NCI-H2107 (cell line): ENCODE measurements around the gene ADAM33.

Experiments used
- DNase-seq: peaks from one replicate; lab custom pipeline; 2025; lab: John Stamatoyannopoulos, UW

Gene ADAM33

GRCh38 chr20:3645309-3646066 lies 36.3 kb downstream of the ADAM33 start:
- DNase-seq = no peak

DNA sequence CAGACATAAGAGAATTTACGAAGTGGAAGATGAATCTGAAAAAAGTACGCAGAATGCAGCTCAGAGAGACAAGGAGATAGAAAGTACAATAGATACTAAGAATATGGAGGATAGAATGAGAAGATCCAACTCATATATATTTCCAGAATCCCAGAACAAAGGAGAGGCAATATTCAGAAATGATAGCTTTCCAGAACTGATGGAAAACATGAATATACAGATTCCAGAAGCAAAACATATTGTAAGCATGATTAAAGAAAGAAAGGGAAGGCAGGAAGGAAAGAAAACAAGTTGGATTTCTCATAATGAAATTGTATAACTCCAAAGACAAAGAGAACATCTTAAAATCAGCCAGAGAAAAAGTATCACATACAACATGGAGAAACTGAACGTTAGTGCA lies 41.6 kb downstream of the ADAM33 start:
- DNase-seq = no peak

DNA sequence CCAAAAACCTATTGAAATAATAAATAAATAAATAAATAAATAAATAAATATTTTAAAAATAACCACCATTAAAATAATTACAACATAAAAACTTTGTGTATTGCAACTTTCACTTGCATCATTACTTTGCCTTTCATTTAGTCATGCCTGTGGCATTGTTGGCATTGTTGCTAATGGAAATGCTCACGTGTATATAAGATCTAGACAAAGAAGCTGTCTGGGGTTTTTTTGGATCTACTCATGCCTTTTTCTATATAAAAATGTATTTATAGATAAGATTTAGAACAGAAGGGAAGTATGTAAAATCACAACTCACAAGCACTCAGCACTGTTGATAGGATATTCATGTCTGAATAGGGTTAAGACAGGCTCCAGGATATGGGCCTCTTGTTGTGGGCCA lies 46.5 kb downstream of the ADAM33 start:
- no peak for DNase-seq

DNA sequence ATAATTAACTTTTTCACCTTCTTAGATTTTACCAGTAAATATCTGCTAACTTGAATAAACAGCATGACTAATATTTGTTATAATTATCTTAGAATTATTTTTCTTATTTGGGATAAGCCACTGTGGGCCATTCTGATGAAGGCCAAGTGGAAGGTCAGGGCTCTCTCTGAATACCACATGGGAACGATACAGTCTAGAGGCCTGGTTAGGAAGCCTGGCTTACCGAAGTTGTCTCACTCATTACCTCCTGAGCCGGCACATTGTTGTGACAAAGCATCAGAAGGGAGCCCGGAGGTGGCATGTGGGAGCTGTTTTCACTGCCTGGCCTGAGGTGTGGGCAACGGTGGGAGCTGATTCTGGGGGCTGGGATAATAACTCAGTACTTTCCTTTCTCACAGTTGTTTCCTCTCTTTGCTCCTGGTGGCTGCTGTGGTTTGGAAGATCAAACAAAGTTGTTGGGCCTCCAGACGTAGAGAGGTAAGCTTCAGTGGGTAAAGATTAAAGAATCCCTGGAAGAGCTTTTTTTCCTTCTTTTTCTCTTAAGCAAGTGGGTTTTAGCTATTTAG lies 47.8 kb downstream of the ADAM33 start:
- no peak for DNase-seq

DNA sequence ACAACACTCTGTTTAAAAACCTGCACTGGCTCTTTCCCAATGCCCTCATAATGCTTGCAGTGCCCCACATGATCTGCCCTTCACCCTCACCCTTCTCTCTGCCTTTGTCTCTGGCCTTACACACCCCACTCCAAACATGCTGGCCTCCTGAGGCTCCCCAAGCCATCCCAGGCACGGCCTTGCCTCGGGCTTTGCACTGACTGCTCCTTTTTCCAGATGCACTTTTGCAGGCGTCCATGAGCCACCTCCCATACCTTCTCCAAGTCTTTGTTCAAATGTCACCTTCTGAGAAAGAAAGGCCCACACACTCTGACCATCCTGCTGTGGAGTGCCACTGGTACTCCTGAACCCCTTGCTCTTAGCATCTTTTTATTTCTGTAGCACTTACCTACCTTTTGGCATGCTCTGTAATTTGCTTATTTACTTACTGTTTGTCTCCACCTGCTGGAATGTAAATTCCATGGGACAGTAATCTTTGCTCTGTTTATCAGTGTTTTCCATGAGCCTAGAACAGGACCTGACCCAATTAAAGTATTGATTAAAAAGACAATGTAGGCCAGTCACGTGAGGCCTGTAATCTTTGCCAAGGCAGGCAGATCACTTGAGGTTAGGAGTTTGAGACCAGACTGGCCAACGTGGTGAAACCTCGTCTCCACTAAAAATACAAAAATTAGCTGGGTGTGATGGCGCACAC lies 49.4 kb downstream of the ADAM33 start:
- DNase-seq = no peak

GRCh38 chr20:3631534-3631933 lies 50.3 kb downstream of the ADAM33 start:
- DNase-seq = no peak

DNA sequence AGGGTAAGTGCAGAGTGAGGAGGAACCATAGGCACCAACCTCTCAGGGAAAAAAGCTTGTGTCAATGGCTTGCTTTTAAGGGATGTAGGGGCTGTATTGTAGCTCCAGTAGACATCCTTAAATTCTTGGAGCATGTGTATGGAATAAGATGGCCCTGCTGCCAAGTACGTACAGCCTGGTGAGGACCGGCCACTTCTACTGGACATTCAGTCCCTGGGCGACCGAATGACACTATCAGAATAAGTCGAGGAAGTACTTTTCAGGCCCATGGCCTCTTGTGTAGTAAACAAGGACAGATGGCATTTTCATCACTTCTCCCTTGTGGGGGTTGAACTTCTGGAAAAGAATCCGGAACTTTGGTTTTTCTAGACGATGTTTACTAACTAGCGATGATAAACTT lies 51.4 kb downstream of the ADAM33 start:
- no peak for DNase-seq

DNA sequence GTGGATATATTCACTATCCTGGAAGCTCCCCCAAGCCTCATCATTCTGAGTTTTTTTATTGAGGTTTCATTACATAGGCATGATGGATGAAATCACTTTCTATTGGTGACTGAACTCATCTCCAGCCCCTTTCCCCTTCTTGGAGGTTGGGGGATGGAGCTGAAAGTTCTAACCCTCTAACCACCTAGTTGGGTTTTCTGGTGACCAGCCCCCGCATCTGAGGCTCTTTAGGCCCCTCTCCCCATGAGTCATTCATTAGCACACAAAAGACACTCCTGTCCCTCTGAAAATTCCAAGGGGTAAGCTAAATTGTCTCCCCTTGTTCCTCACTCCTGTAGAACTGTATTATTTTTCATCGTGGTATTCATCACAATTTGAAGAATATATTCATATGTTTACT lies 51.9 kb downstream of the ADAM33 start:
- DNase-seq = no peak

GRCh38 chr20:3628502-3629314 lies 53.1 kb downstream of the ADAM33 start:
- DNase-seq = no peak

- no peak for DNase-seq
Measured at GRCh38 chr20:3627476-3627875, 54.3 kb downstream of the ADAM33 start.

GRCh38 chr20:3622406-3622805 lies 59.4 kb downstream of the ADAM33 start:
- no peak for DNase-seq

DNA sequence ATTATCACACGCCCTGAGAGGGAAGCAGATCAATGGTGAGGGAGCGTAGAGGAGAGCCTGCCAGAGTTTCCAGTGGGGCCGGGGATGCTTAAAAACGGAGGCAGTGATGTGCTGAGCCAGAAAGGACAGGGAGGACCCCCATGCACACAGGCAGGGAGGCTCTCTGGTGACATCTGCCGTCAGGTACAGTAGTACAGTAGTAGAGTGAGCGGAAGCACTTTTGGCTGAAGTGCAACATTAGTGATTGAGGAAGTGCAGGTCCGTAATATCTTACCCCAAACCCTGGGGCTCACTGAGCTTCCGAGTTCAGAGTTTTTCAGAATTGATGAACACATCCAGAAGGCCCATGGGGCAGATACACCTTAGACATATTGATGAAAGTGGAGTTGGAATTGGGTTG lies 60.7 kb downstream of the ADAM33 start:
- no peak for DNase-seq
